ENCODE results near the gene TMUB1. TPM values are rescaled to one million over a fixed set of nuclear protein-coding genes. Genes with fewer than 3 reads are reported as not detected.

The TMUB1 gene
- total RNA-seq, 3 donors from 2014 or later = 32.1 to 36.1 (median 35.0) TPM

DNA sequence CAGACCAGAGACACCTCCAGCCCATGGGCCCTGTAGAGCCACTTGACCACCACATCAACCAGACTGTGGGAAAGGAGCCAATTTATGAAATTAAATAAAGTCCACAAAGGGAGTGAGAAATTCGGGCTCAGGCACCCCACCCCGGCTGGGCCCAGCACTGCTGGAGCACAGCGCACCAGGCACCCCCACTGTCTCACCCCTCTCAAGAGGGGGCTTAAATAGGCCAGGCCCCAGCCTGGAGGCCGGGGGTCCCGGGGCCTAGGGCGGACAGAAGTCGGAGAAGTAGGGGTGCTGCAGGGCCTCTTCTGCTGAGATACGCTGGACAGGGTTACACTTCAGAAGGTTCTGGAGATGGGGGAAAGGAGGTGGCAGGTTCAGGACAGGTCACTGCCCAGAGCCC lies 29.5 kb downstream of the TMUB1 start:
- intact Hi-C loops (cut with DNase I; ENCODE audit: low total_unique reads) = no loop called here
- no peaks in the 10 kb centered on the region for H3K36me3 ChIP-seq
- TF ChIP-seq, protein P1, sequence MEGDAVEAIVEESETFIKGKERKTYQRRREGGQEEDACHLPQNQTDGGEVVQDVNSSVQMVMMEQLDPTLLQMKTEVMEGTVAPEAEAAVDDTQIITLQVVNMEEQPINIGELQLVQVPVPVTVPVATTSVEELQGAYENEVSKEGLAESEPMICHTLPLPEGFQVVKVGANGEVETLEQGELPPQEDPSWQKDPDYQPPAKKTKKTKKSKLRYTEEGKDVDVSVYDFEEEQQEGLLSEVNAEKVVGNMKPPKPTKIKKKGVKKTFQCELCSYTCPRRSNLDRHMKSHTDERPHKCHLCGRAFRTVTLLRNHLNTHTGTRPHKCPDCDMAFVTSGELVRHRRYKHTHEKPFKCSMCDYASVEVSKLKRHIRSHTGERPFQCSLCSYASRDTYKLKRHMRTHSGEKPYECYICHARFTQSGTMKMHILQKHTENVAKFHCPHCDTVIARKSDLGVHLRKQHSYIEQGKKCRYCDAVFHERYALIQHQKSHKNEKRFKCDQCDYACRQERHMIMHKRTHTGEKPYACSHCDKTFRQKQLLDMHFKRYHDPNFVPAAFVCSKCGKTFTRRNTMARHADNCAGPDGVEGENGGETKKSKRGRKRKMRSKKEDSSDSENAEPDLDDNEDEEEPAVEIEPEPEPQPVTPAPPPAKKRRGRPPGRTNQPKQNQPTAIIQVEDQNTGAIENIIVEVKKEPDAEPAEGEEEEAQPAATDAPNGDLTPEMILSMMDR (IDR thresholded peaks at IDR 0.05) = no peak
- TF ChIP-seq POLR2AphosphoS5 (IDR thresholded peaks at IDR 0.05) = no peak
- no peak for TF ChIP-seq POLR2A (IDR thresholded peaks at IDR 0.05)
- H3K4me1 ChIP-seq = peaks cover 0 to 15% of the 10 kb centered on the region in 2 donors
- no peak overlapping the region for H3K27ac ChIP-seq
- no peaks in the 10 kb centered on the region for H3K27me3 ChIP-seq
- no peak for DNase-seq (ENCODE audit: low spot score in 2 of 2)
- no peak overlapping the region for H3K4me3 ChIP-seq
- no peaks in the 10 kb centered on the region for H3K9me3 ChIP-seq

DNA sequence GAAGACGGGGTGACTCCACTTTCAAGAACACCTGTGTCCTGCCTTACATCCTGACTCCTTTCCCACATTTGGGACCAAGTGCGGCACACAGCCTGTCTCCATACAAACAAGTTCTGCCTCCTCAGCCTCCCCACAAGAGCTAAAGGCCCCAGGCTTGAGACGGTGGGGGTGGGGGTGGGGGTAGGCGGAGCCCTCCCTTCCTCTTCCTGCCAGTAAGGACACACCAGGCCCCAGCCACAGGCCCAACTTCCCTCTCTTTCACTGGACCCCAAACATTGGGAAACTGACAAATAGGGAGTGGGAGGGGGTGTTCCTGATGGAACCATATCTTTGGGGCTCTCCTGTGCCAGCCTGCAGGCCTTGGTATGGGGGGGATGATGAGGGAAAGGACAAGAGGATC lies 30.2 kb downstream of the TMUB1 start:
- no peak for DNase-seq (ENCODE audit: low spot score in 2 of 2)
- TF ChIP-seq POLR2AphosphoS5 (IDR thresholded peaks at IDR 0.05) (no peak), POLR2A (IDR thresholded peaks at IDR 0.05) (no peak)
- TF ChIP-seq, protein P1 (IDR thresholded peaks at IDR 0.05) = no peak
- no peaks in the 10 kb centered on the region for H3K36me3 ChIP-seq
- no peaks in the 10 kb centered on the region for H3K9me3 ChIP-seq
- no peak overlapping the region for H3K27ac ChIP-seq
- H3K4me1 ChIP-seq = peaks cover 0 to 11% of the 10 kb centered on the region in 2 donors
- intact Hi-C loops (cut with DNase I; ENCODE audit: low total_unique reads) = no loop called here
- no peaks in the 10 kb centered on the region for H3K27me3 ChIP-seq
- no peak overlapping the region for H3K4me3 ChIP-seq

DNA sequence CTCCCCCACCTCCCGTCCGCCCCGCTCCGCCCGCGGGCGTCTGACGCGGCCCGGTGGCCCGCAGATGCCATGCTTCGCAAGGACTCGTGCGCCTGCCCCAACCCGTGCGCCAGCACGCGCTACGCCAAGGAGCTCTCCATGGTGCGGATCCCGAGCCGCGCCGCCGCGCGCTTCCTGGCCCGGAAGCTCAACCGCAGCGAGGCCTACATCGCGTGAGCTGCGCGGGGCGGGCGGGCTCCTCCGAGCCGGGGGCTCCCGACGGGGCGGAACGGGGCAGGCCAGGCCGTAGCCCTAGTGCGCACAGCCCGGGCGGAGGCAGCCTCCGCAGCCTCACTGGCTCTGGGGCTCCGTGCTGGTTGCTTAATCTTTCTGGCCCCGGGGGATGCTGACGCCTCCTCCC lies 32.2 kb downstream of the TMUB1 start:
- peak overlapping the region in 1 of 3 donors; percentile 54 for H3K4me3 ChIP-seq

DNA sequence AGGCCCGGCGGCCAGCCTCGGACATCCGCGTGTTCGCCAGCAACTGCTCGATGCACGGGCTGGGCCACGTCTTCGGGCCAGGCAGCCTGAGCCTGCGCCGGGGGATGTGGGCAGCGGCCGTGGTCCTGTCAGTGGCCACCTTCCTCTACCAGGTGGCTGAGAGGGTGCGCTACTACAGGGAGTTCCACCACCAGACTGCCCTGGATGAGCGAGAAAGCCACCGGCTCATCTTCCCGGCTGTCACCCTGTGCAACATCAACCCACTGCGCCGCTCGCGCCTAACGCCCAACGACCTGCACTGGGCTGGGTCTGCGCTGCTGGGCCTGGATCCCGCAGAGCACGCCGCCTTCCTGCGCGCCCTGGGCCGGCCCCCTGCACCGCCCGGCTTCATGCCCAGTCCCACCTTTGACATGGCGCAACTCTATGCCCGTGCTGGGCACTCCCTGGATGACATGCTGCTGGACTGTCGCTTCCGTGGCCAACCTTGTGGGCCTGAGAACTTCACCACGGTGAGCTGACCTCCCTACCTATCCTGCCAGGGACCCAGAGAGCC lies 34.3 kb downstream of the TMUB1 start:
- Histone ChIP-seq H3K9me3 (no peaks in the 10 kb centered on the region), H3K27me3 (no peaks in the 10 kb centered on the region), H3K4me3 (no peak overlapping the region), H3K27ac (no peak overlapping the region), H3K4me1 (peaks cover 0 to 9% of the 10 kb centered on the region in 2 donors), H3K36me3 (no peaks in the 10 kb centered on the region)
- intact Hi-C loops (cut with DNase I; ENCODE audit: low total_unique reads) = no loop called here
- DNase-seq (ENCODE audit: low spot score in 2 of 2) = no peak
- TF ChIP-seq POLR2AphosphoS5 (IDR thresholded peaks at IDR 0.05) (no peak), POLR2A (IDR thresholded peaks at IDR 0.05) (no peak)
- TF ChIP-seq, protein P1 (IDR thresholded peaks at IDR 0.05) = no peak

More for the DNA sequence above, 32.2 kb downstream of the TMUB1 start:
- no peak for TF ChIP-seq POLR2A (IDR thresholded peaks at IDR 0.05)
- no peak for TF ChIP-seq POLR2AphosphoS5 (IDR thresholded peaks at IDR 0.05)
- TF ChIP-seq, protein P1 (IDR thresholded peaks at IDR 0.05) = no peak
- H3K36me3 ChIP-seq = no peaks in the 10 kb centered on the region
- H3K27me3 ChIP-seq = no peaks in the 10 kb centered on the region
- H3K27ac ChIP-seq = no peak overlapping the region
- intact Hi-C loops (cut with DNase I; ENCODE audit: low total_unique reads) = no loop called here
- no peaks in the 10 kb centered on the region for H3K9me3 ChIP-seq
- H3K4me1 ChIP-seq = peaks cover 0 to 9% of the 10 kb centered on the region in 2 donors
- DNase-seq (ENCODE audit: low spot score in 2 of 2) = no peak

DNA sequence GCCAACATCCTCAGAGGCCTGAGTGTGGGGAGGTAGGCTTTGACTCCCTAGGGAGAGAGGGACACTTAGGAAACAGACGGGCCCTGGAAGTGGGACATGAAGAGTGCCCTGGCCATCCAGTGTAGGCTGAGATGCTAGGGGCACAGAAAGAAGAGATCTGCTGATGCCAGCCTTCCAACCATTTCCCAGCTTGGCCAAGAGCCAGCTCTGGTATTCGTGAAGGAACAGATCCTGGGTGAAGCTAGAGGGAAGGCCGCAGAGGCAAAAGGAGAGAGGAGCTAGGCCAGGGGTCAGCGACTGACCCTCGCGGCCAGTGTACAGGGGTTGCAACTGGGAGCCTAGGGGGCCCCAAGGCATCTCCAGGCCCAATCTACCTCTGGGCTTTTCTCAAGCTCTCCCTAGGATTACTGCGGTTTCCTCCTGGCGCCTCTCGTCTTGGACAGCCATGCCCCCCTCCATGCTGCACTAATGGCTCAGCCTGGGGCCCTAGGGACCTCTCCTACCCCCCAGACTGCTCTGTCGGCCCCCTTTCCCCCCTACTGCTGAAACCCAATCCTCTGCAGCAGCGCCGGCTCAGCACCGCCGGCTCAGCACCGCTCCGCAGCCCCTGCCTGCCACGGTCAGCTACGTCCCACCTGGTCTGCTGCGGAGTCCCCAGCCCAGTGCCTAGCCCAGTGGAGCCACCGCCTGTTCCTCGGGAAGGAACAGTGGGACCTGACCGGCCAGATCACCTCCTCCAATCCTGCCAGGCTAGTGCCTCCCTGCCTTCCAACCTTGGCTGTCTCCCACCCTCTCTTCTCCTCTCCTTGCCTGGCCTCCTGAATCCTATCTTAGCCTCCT lies 35.1 kb downstream of the TMUB1 start, which contains the start of gene ASIC3:
Gene ASIC3 (plus strand): TSS at position 556 of the 840 bp plus-strand sequence. CDS start 355 bp downstream, outside the sequence.
- H3K27ac ChIP-seq = no peak within 1 kb of the TSS
- no peak within 1 kb of the TSS for H3K4me3 ChIP-seq
- DNase-seq (ENCODE audit: low spot score in 2 of 2) = no peak
- intact Hi-C loops (cut with DNase I; ENCODE audit: low total_unique reads) = no loop called here
- no peaks in the 10 kb centered on the region for H3K27me3 ChIP-seq
- no peak for TF ChIP-seq POLR2A (IDR thresholded peaks at IDR 0.05)
- TF ChIP-seq, protein P1 (IDR thresholded peaks at IDR 0.05) = no peak
- no peak for TF ChIP-seq POLR2AphosphoS5 (IDR thresholded peaks at IDR 0.05)
- no peaks in the 10 kb centered on the region for H3K9me3 ChIP-seq
- peaks cover 0 to 9% of the 10 kb centered on the region in 2 donors for H3K4me1 ChIP-seq
- no peaks in the 10 kb centered on the region for H3K36me3 ChIP-seq
